ENCODE measurements around the gene TSPEAR.

TSPEAR gene

DNA sequence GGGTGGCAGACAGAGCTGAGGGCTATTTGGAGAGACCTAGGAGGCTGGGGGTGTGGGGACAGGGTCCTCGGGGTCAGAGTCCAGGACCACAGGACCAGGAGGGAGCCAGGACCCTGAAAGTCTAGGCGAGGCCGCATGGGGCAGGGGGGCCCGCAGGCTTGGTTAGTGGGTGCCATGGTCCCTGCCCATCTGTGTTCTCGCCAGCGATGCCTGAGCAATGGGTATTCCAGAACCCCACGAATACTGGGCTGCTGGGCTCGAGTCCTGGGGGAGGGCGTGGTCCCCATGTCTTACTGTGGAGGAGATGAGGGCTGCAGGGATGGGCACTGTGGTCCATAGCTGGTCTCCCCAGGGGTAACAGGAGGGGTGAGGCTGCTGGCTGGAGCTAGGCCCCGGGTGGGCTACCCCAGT lies 121.1 kb downstream of the TSPEAR start:
- H3K4me3 ChIP-seq (ENCODE audit: low read depth, low read length) = no peak overlapping the region
- TF ChIP-seq, protein P1, sequence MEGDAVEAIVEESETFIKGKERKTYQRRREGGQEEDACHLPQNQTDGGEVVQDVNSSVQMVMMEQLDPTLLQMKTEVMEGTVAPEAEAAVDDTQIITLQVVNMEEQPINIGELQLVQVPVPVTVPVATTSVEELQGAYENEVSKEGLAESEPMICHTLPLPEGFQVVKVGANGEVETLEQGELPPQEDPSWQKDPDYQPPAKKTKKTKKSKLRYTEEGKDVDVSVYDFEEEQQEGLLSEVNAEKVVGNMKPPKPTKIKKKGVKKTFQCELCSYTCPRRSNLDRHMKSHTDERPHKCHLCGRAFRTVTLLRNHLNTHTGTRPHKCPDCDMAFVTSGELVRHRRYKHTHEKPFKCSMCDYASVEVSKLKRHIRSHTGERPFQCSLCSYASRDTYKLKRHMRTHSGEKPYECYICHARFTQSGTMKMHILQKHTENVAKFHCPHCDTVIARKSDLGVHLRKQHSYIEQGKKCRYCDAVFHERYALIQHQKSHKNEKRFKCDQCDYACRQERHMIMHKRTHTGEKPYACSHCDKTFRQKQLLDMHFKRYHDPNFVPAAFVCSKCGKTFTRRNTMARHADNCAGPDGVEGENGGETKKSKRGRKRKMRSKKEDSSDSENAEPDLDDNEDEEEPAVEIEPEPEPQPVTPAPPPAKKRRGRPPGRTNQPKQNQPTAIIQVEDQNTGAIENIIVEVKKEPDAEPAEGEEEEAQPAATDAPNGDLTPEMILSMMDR (IDR thresholded peaks at IDR 0.05; ENCODE audit: low read depth, low read length) = no peak

DNA sequence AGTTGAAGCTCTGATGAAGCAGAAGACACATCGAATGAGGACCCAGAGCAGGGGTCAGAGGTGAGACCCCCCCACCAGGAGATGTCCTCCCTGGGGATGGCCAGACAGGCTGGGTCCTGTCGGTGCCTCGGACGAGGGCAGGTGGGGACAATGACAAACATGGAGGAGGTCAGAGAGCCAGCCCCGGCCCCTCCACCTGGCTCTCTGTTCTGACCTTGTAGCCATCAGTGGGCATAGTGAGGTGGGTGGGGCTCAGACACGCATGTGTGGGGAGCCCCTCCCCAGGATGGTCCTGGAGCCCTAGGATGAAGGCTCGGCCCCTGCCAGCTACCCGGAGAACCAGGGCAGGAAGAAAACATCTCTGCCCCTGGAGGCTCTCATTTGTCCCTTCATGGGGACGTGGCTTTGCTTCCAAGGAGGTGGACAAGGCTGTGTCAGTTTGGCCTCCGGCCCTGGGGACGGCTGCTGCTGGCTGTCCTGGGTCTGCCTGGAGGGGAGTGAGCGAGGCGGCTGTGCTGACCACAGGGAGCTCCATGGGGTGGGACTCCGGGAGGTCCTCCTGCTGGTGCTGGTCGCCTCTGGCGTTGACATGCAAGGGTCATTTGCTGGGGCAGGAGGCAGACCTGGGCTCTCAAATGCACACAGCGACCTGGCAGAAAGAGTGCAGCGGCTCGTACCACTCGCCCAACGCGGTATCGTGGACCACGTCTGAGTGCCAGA lies 121.6 kb downstream of the TSPEAR start:
- TF ChIP-seq, protein P1 (IDR thresholded peaks at IDR 0.05; ENCODE audit: low read depth, low read length) = no peak
- no peak overlapping the region for H3K4me3 ChIP-seq (ENCODE audit: low read depth, low read length)

DNA sequence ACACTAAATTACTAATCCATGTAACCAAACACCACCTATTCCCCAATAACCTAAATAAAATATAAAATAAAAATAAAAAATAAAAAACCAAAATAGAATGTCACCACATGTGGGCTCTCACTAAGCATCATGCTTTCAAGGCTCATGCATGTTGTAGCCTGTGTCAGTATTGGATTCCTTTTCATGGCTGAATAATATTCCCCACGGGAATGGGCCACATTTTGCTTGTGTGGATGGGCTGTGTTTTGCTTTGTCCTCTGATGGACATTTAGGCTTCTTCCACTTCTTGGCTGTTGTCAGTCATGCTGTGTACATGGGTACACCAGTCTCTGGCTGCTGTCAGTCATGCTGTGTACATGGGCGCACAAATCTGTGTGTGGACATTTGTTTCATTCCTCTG lies 122.3 kb downstream of the TSPEAR start:
- H3K4me3 ChIP-seq (ENCODE audit: low read depth, low read length) = no peak overlapping the region
- TF ChIP-seq, protein P1 (IDR thresholded peaks at IDR 0.05; ENCODE audit: low read depth, low read length) = no peak

DNA sequence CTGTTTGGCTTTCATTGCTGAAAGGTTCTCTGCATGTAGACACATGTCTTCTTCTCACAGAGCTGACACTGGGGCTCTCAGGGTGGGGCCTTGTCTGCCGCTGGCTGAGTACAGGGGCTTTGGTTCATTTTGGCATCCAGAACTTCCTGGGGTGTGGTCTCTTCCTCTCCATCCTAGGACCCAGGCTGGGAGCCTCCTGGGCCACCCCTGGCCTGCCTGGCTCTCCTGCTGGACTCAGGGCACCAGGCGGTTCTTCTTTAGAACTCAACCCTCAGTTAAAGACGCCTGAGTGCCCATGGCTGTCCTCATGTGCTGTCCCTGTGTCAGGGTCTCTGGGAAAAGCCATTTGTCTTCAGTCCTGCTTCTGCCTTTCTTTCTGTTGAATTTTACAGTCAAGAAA lies 125.5 kb downstream of the TSPEAR start:
- TF ChIP-seq, protein P1 (IDR thresholded peaks at IDR 0.05; ENCODE audit: low read depth, low read length) = no peak
- H3K4me3 ChIP-seq (ENCODE audit: low read depth, low read length) = no peak overlapping the region

DNA sequence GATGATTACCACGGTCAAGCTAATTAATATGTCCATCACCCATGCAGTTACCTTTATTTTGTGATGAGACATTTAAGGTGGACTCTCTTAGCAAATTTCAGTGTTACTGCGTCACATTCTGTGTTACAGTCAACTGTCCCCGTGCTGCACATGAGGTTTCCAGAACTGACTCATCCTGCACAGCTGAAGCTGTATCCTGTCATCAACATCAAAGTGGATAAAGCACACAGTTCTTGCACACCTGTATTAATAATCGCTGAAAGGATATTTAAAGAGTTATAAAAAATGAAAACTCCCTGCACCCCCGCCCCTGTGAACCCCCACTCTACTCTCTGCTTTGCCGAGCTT lies 127.6 kb downstream of the TSPEAR start:
- TF ChIP-seq, protein P1 (IDR thresholded peaks at IDR 0.05; ENCODE audit: low read depth, low read length) = no peak
- H3K4me3 ChIP-seq (ENCODE audit: low read depth, low read length) = no peak overlapping the region

DNA sequence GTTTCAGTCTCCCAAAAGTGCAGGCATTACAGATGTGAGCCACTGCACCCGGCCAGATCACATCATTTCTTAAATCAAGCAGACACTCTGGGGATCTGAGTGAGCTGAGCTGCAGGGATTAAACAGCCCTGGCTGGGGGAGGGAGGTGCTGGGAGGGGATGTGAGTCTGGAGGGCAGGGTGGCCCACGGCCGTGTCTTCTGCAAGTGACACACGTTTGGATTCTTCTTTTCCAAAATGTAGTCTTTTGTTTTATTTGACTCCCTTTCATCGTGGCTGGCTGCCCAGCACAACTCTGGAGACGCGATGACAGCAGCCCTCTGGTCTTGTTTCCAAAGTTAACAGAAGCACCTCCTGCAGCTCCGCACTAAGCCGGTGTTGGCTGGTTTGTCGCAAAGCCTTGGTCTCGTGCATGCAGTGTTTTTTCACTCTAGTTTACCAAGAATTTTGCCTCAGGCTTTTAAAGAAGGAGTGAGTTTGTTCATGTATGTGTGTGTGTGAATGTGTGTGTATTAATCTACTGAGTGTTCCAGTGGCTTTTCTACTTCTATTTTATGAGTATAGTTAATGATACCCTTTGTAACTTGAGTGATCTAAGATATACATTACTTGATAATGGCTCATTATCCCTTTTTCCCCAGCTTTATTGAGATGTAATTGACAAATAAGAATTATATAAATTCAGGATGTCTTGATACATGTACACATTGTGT lies 128.1 kb downstream of the TSPEAR start:
- H3K4me3 ChIP-seq (ENCODE audit: low read depth, low read length) = no peak overlapping the region
- TF ChIP-seq, protein P1 (IDR thresholded peaks at IDR 0.05; ENCODE audit: low read depth, low read length) = no peak

DNA sequence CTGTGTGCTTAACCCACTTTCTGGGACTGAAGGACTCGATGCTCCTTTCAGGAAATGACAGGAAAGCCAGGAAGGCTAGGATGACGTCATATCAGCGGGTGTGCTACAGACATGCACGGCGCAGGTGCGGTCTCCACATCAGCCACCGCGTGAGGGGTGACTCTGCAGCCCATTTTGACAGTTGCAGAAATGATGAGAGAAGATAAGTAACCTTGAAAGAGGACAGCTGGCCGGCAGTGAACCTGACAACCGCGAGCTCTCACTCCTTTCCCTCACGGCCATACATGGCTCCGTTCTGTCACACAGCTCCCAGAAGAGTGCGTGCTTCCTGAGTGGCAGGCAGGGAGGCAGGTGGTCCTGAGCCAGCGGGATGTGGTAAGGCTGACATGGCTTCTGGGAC lies 129.3 kb downstream of the TSPEAR start:
- no peak overlapping the region for H3K4me3 ChIP-seq (ENCODE audit: low read depth, low read length)
- TF ChIP-seq, protein P1 (IDR thresholded peaks at IDR 0.05; ENCODE audit: low read depth, low read length) = no peak

Data from WI38 (cell line).